Neuronal stem cell (in vitro differentiated cells): ENCODE measurements around the gene ABLIM3.
"Not testable (repeated sequence)": the region's sequence is repeated elsewhere in the genome, so short reads cannot be mapped to it uniquely, and the experiment has no call there.

Experiments
- DNase-seq: peaks from one replicate; pipeline ENCODE4 v3.0.0-alpha.2; 2013; ENCODE audit warnings: low spot score
- H2AFZ ChIP-seq: one replicate; pipeline ENCODE4 v1.6.1; 2013; ENCODE audit warnings: mild to moderate bottlenecking, low read length, inconsistent platforms
- H2AK5ac ChIP-seq: 2 replicates; pipeline ENCODE4 v1.6.1; 2013; ENCODE audit warnings: low read depth, mild to moderate bottlenecking, inconsistent platforms, low read length, moderate library complexity, mixed read lengths
- H2BK120ac ChIP-seq: 2 replicates; pipeline ENCODE4 v1.6.1; 2013; ENCODE audit warnings: low read depth, mild to moderate bottlenecking, inconsistent platforms, low read length, moderate library complexity, mixed read lengths
- H2BK12ac ChIP-seq: one replicate; pipeline ENCODE4 v1.6.1; 2013; ENCODE audit warnings: low read length, inconsistent platforms
- H2BK15ac ChIP-seq: 2 replicates; pipeline ENCODE4 v1.6.1; 2013; ENCODE audit warnings: mild to moderate bottlenecking, low read length, inconsistent platforms, mixed read lengths
- H2BK5ac ChIP-seq: one replicate; pipeline ENCODE4 v1.6.1; 2013; ENCODE audit warnings: inconsistent platforms, mild to moderate bottlenecking, low read length, moderate library complexity
- H3K14ac ChIP-seq: one replicate; pipeline ENCODE4 v1.6.1; 2013; ENCODE audit warnings: low read length, inconsistent platforms
- H3K18ac ChIP-seq: 2 replicates; pipeline ENCODE4 v1.6.1; 2013; ENCODE audit warnings: low read length, inconsistent platforms
- H3K23ac ChIP-seq: 2 replicates; pipeline ENCODE4 v1.6.1; 2013; ENCODE audit warnings: low read depth, mild to moderate bottlenecking, mixed read lengths, low read length, inconsistent platforms; ENCODE audit not compliant: poor library complexity
- H3K27ac ChIP-seq: replicated peaks from 3 replicates; pipeline ENCODE4 v1.5.1; 2013; ENCODE audit warnings: low read length, inconsistent platforms
- H3K27me3 ChIP-seq, 3 experiments: 2 replicates each; pipeline ENCODE4 v1.6.1; 2013; ENCODE audit warnings: low read length in 3 of 3, mild to moderate bottlenecking in 2 of 3, inconsistent platforms in 1 of 3, low read depth in 1 of 3, mixed read lengths in 1 of 3, moderate library complexity in 1 of 3; ENCODE audit not compliant: control insufficient read depth in 3 of 3, insufficient read depth in 3 of 3
- H3K36me3 ChIP-seq, 2 donors: replicated peaks in 1 of 2; 2 replicates each; pipeline ENCODE4 v1.6.1; 2013; ENCODE audit warnings: low read length in 2 of 2; ENCODE audit not compliant: control insufficient read depth in 2 of 2, insufficient read depth in 2 of 2
- H3K4ac ChIP-seq: 2 replicates; pipeline ENCODE4 v1.6.1; 2013; ENCODE audit warnings: inconsistent platforms, mild to moderate bottlenecking, low read length, moderate library complexity
- H3K4me1 ChIP-seq, 2 donors: 1 replicate in 1 of 2; 2 replicates in 1 of 2; pipeline ENCODE4 v1.6.1; 2013; ENCODE audit warnings: low read length in 2 of 2, low read depth in 1 of 2; ENCODE audit not compliant: control insufficient read depth in 2 of 2, insufficient read depth in 1 of 2
- H3K4me2 ChIP-seq: one replicate; pipeline ENCODE4 v1.6.1; 2013; ENCODE audit warnings: mild to moderate bottlenecking, low read length, inconsistent platforms; ENCODE audit not compliant: insufficient read depth, poor library complexity, severe bottlenecking
- H3K4me3 ChIP-seq, 2 donors: 2 replicates each; pipeline ENCODE4 v1.5.1; 2013; ENCODE audit warnings: low read length in 2 of 2, mild to moderate bottlenecking in 2 of 2, inconsistent platforms in 1 of 2, moderate library complexity in 1 of 2
- H3K79me1 ChIP-seq: one replicate; pipeline ENCODE4 v1.6.1; 2013; ENCODE audit warnings: low read depth, mild to moderate bottlenecking, inconsistent platforms, low read length, moderate library complexity
- H3K9ac ChIP-seq: one replicate; pipeline ENCODE4 v1.6.1; 2013; ENCODE audit warnings: mild to moderate bottlenecking, low read depth, low read length, inconsistent platforms; ENCODE audit not compliant: poor library complexity
- H3K9me3 ChIP-seq, 2 donors: replicated peaks in 1 of 2; 2 replicates each; pipeline versions ENCODE3 to v1.6.1; 2013; ENCODE audit warnings: low read length in 2 of 2, mild to moderate bottlenecking in 2 of 2, inconsistent platforms in 1 of 2, low read depth in 1 of 2, mixed read lengths in 1 of 2, moderate library complexity in 1 of 2; ENCODE audit not compliant: control insufficient read depth in 2 of 2, insufficient read depth in 1 of 2
- H4K8ac ChIP-seq: one replicate; pipeline ENCODE4 v1.6.1; 2013; ENCODE audit warnings: low read depth, mild to moderate bottlenecking, inconsistent platforms, low read length, moderate library complexity
- H4K91ac ChIP-seq: one replicate; pipeline ENCODE4 v1.6.1; 2013; ENCODE audit warnings: low read length, low read depth, mild to moderate bottlenecking, inconsistent platforms; ENCODE audit not compliant: poor library complexity
- WGBS, 2 donors: extraction: QIAGEN DNeasy Blood & Tissue Kit; methylation state at CpG; one replicate each; pipeline ENCODE4 v1.1.7; 2013; ENCODE audit warnings: missing lambda C conversion rate in 2 of 2, mixed read lengths in 1 of 2; ENCODE audit not compliant: insufficient read length in 2 of 2, insufficient replicate concordance in 1 of 2; ENCODE audit errors: extremely low coverage in 2 of 2; 5-methylcytosine and 5-hydroxymethylcytosine counted together

Gene ABLIM3

GRCh38 chr5:149187617-149188016 lies 46.3 kb downstream of the ABLIM3 start:
- WGBS, 2 donors, result no CpG with 5 or more reads among the region's 10 CpGs
- H2BK12ac ChIP-seq, H2AK5ac ChIP-seq, H2BK5ac ChIP-seq, H3K9ac ChIP-seq, H3K27ac ChIP-seq, H4K8ac ChIP-seq, H3K23ac ChIP-seq, DNase-seq, H3K36me3 ChIP-seq, H3K79me1 ChIP-seq, H3K4me2 ChIP-seq, H3K4me1 ChIP-seq, H2AFZ ChIP-seq, H3K9me3 ChIP-seq, H3K14ac ChIP-seq, H3K4ac ChIP-seq, H2BK120ac ChIP-seq, H3K18ac ChIP-seq, H2BK15ac ChIP-seq, H3K27me3 ChIP-seq, H3K4me3 ChIP-seq, H4K91ac ChIP-seq: not testable (repeated sequence)

GRCh38 chr5:149188383-149188782 lies 47.1 kb downstream of the ABLIM3 start:
- Histone ChIP-seq H3K27ac (no peak overlapping the region), H3K4me2 (no peak overlapping the region), H3K18ac (no peak overlapping the region), H3K23ac (no peak overlapping the region), H3K4ac (no peak overlapping the region), H3K4me3 (no peak overlapping the region), H2BK120ac (no peak overlapping the region), H3K9me3 (no peaks in the 10 kb centered on the region), H2AK5ac (no peak overlapping the region), H2BK12ac (no peak overlapping the region), H3K9ac (no peak overlapping the region), H3K14ac (no peak overlapping the region), H4K91ac (no peak overlapping the region), H2AFZ (no peak overlapping the region), H2BK5ac (no peak overlapping the region), H2BK15ac (no peak overlapping the region), H3K27me3 (no peaks in the 10 kb centered on the region), H3K79me1 (no peaks in the 10 kb centered on the region), H3K4me1 (no peaks in the 10 kb centered on the region), H4K8ac (no peak overlapping the region), H3K36me3 (no peaks in the 10 kb centered on the region)
- DNase-seq, result no peak
- WGBS, 2 donors, result no CpG with 5 or more reads among the region's 3 CpGs

- no peak overlapping the region for H3K14ac ChIP-seq
- H2BK15ac ChIP-seq, result no peak overlapping the region
- H3K23ac ChIP-seq, result no peak overlapping the region
- H3K9me3 ChIP-seq, result no peaks in the 10 kb centered on the region
- WGBS, 2 donors, result no CpG with 5 or more reads among the region's 9 CpGs
- H3K18ac ChIP-seq, result no peak overlapping the region
- no peak overlapping the region for H2BK120ac ChIP-seq
- no peak overlapping the region for H3K27ac ChIP-seq
- no peak for DNase-seq
- no peak overlapping the region for H2BK12ac ChIP-seq
- H3K4me2 ChIP-seq, result no peak overlapping the region
- H3K36me3 ChIP-seq, result no peaks in the 10 kb centered on the region
- no peak overlapping the region for H3K4me3 ChIP-seq
- no peak overlapping the region for H2BK5ac ChIP-seq
- no peaks in the 10 kb centered on the region for H3K27me3 ChIP-seq
- H2AK5ac ChIP-seq, result no peak overlapping the region
- H4K91ac ChIP-seq, result no peak overlapping the region
- H3K4me1 ChIP-seq, result peaks cover 0 to 4% of the 10 kb centered on the region in 2 donors
- no peak overlapping the region for H2AFZ ChIP-seq
- H3K4ac ChIP-seq, result no peak overlapping the region
- no peak overlapping the region for H4K8ac ChIP-seq
- no peak overlapping the region for H3K9ac ChIP-seq
- H3K79me1 ChIP-seq, result no peaks in the 10 kb centered on the region
Measured at GRCh38 chr5:149195337-149195887, 54.1 kb downstream of the ABLIM3 start.

- H3K36me3 ChIP-seq, result no peaks in the 10 kb centered on the region
- no peaks in the 10 kb centered on the region for H3K79me1 ChIP-seq
- H3K18ac ChIP-seq, result no peak overlapping the region
- peaks cover 0 to 4% of the 10 kb centered on the region in 2 donors for H3K4me1 ChIP-seq
- no peak overlapping the region for H2AFZ ChIP-seq
- no peak overlapping the region for H2BK120ac ChIP-seq
- H4K8ac ChIP-seq, result no peak overlapping the region
- H2BK15ac ChIP-seq, result no peak overlapping the region
- DNase-seq, result no peak
- no peak overlapping the region for H3K4me3 ChIP-seq
- no peak overlapping the region for H4K91ac ChIP-seq
- H3K23ac ChIP-seq, result no peak overlapping the region
- no peak overlapping the region for H2AK5ac ChIP-seq
- H3K9me3 ChIP-seq, result no peaks in the 10 kb centered on the region
- H2BK12ac ChIP-seq, result no peak overlapping the region
- H3K4ac ChIP-seq, result no peak overlapping the region
- no CpG with 5 or more reads among the region's 1 CpG for WGBS, 2 donors
- H3K27me3 ChIP-seq, result no peaks in the 10 kb centered on the region
- no peak overlapping the region for H2BK5ac ChIP-seq
- no peak overlapping the region for H3K4me2 ChIP-seq
- H3K27ac ChIP-seq, result no peak overlapping the region
- no peak overlapping the region for H3K9ac ChIP-seq
- H3K14ac ChIP-seq, result no peak overlapping the region
Measured at GRCh38 chr5:149195962-149196361, 54.7 kb downstream of the ABLIM3 start.
